GM18951 (cell line): Measurements from ENCODE around the gene FAXDC2.
"Not testable (repeated sequence)": the region's sequence is repeated elsewhere in the genome, so short reads cannot be mapped to it uniquely, and the experiment has no call there.

Experiments
- POLR2A ChIP-seq: IDR thresholded peaks from 4 replicates; pipeline ENCODE4 v1.6.1; 2011; ENCODE audit warnings: mild to moderate bottlenecking; ENCODE audit not compliant: insufficient read length, insufficient read depth; ENCODE audit errors: extremely low read depth
- in situ Hi-C: fragments of 300-500 bp; cut with MboI; formaldehyde crosslinking; loops from one replicate; pipeline ENCODE4 v1.12.0; 2022; ENCODE audit warnings: low sequenced_read_pairs, mixed read lengths, inconsistent platforms; ENCODE audit not compliant: unreplicated experiment

Gene FAXDC2

DNA sequence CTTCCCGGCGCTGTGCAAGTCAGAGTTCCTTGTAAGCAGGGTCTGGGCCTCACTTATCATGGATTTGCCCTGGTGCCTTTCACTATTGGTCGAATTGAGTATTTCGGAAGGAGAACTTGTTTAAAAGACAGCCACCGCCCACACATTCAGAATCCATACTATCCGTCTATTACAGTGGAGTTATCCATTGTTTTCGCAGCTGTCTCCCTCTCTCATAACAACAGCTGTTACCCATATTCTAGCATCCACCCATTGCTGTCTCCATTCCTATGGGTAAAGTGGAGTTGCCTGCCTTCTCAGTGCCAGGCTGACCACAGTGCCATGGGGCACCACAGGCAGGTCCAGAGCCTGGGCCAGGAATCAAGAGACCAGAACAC, 20.2 kb downstream of the FAXDC2 start:
- in situ Hi-C loops: no loop called here

DNA sequence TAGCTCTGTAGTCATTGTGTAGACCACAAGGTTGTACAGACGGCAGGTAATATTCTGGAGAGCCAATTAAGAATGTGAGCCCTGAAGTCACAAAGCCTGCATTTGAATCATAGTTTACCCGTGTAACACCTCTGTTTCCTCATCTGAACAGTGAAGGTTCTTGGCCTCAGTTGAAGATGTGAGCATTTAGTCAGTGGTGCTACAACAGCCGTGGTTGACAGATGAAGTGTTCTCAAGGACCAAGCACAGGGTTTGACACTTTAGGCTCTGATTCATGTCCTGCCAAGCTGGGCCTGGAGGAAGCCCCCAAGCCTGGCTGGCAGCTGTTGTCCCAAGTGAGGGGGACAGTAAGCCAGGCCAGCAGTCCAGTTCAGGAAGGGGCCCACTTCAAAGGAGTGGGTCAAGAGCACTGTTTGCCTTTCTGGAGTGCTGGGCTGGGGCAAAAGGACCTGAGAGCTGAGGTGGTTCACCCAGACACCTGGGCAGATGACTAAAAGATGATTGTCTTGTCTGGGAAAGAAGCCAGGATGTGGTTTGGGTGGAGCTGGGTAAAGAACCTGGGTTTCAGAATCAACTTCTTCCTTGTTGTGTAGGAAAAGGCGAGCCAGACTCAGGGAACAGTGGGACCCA, 20.7 kb downstream of the FAXDC2 start:
- TF ChIP-seq POLR2A: no peak
- in situ Hi-C loops: no loop called here

More for the DNA sequence above, 20.2 kb downstream of the FAXDC2 start:
- TF ChIP-seq POLR2A: no peak

DNA sequence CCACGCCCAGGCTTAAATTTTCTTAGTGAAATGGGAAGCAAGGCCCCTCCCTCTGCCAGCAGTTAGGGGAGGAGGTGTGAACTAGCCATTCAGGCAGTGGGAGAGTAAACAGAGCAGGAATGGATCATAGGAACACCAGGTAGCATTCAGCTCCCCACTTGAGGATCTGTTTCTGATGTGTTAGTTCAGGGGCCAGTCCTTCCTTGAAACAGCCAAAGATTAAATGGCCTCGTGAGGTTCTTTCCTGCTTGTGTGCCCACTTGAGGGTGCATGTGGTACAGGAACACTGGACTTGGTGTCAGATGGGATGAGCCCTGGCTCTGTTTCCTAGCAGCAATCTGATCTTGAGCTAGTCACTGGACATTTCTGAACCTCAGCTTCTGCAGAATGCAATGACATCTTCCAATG, 21.2 kb downstream of the FAXDC2 start:
- in situ Hi-C loops: no loop called here
- TF ChIP-seq POLR2A: no peak

DNA sequence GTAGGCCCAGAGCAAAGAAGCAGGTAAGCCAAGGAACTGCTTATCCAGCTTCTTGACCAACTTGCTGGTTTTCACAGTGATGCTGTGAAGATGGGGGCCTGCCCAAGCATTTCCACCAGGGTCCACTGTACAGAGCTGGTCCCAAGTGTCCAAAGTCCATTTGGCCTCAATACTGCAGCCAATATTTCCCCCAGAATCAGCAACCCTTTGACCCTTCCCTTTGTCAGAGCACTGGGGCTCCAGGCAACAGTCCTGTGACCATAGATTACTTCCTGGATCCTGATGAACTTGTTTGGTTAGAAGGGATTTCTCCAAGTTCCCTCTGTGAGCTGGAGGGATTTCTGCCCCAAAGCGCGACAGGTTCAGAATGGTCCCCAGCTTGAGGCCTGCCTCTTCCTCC, 26.3 kb downstream of the FAXDC2 start:
- no peak for TF ChIP-seq POLR2A
- in situ Hi-C loops: no loop called here

GRCh38 chr5:154823605-154824004, 26.8 kb downstream of the FAXDC2 start:
- no peak for TF ChIP-seq POLR2A
- in situ Hi-C loops: no loop called here

GRCh38 chr5:154822896-154823295, 27.5 kb downstream of the FAXDC2 start:
- in situ Hi-C loops: not testable (repeated sequence)

- in situ Hi-C loops: no loop called here
- TF ChIP-seq POLR2A: no peak
Measured at GRCh38 chr5:154820383-154820782, 30.0 kb downstream of the FAXDC2 start.

DNA sequence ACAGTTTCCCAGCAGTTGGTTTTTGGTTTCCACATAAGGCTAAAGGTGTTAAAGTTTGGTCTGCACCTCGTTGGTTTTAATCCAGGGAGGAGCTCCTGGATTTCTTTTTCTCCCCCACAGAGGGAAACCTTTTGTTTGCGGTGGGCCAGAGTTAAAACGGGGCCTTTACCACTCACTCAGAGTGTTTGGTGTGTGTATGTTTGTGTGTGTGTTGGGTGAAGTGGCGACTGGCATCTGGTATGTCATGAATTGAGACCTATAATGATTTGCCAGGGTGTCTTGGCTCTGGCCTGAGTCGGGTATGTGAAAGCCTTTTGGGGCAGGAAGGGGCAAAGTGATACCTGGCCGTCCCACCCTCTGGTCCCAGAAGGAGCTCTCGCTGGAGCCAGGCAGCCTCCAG, 30.9 kb downstream of the FAXDC2 start:
- TF ChIP-seq POLR2A: no peak
- in situ Hi-C loops: no loop called here

GRCh38 chr5:154818471-154819116, 31.8 kb downstream of the FAXDC2 start:
- in situ Hi-C loops: no loop called here
- no peak for TF ChIP-seq POLR2A

DNA sequence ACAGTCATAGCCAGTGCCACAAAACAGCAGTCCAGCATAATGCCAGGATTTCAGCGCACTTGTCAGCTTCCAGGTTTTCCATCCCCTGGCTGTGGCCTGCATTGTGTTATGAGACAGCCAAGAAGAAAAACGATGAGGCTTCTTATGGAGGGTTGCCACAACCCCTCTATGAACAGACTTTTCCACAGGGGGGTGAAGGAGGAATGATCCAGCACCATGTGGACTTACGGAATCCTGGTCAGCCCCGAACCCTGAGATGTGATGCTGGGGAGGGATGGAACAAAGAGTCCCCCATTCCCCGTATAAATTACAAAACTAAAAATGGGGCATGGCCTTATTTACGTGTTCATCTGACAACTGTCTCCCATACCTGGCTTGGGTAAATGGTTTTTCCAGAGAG, 32.6 kb downstream of the FAXDC2 start:
- no peak for TF ChIP-seq POLR2A

GRCh38 chr5:154816891-154817492, 33.4 kb downstream of the FAXDC2 start:
- in situ Hi-C loops: no loop called here
- no peak for TF ChIP-seq POLR2A

More for the DNA sequence above, 32.6 kb downstream of the FAXDC2 start:
- in situ Hi-C loops: no loop called here

DNA sequence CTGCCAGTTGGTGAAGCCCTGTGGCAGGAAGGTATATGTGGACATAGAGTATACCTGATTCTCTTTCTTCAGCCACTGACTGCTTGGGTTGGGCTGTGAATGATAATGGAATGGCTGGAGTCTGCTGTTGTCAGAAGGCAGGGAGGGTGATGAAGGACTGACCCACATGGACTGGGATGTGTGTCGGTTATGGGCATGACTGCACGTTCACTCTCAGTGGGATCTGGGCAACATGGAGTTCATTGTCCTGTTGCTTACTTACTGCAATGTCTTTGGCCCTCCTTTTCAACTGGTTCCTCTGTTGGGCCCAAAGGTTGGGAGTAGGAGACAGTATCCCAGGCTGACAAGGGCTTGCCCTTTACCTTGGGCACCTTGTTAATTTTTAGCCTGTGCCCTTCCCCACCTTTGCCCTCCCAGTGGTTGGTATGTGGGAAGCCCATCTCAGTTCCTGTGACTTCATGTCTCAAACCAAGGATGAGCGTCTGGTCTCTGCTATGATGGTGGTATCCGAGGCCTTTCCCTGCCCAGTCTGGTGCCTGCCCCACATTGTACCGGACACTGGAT, 34.6 kb downstream of the FAXDC2 start:
- no peak for TF ChIP-seq POLR2A
- in situ Hi-C loops: no loop called here

GRCh38 chr5:154815025-154815424, 35.4 kb downstream of the FAXDC2 start:
- in situ Hi-C loops: no loop called here
- no peak for TF ChIP-seq POLR2A

DNA sequence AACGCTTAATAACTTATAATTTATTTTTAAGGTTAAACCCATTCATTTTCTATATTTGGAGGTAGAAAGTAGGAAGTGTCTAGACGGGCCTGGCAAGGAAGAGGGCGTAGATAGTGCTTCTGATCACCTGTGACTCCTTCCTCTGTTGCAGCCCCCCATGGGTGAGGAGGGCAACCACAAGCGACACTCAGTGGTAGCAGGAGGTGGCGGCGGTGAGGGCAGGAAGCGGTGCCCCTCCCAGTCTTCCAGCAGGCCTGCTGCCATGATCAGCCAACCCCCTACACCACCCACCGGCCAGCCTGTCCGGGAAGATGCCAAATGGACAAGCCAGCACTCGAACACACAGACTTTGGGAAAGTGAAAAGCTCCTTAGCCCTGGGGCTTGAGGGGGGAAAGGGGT, 36.7 kb downstream of the FAXDC2 start:
- TF ChIP-seq POLR2A: no peak
- in situ Hi-C loops: no loop called here
